ENCODE data around the gene TTC39A. TPM values are rescaled to one million over a fixed set of nuclear protein-coding genes. Genes with fewer than 3 reads are reported as not detected.

The TTC39A gene
- total RNA-seq, 4 donors from 2014 or later = 0.66 to 2.1 (median 1.4) TPM; not detected in 1

DNA sequence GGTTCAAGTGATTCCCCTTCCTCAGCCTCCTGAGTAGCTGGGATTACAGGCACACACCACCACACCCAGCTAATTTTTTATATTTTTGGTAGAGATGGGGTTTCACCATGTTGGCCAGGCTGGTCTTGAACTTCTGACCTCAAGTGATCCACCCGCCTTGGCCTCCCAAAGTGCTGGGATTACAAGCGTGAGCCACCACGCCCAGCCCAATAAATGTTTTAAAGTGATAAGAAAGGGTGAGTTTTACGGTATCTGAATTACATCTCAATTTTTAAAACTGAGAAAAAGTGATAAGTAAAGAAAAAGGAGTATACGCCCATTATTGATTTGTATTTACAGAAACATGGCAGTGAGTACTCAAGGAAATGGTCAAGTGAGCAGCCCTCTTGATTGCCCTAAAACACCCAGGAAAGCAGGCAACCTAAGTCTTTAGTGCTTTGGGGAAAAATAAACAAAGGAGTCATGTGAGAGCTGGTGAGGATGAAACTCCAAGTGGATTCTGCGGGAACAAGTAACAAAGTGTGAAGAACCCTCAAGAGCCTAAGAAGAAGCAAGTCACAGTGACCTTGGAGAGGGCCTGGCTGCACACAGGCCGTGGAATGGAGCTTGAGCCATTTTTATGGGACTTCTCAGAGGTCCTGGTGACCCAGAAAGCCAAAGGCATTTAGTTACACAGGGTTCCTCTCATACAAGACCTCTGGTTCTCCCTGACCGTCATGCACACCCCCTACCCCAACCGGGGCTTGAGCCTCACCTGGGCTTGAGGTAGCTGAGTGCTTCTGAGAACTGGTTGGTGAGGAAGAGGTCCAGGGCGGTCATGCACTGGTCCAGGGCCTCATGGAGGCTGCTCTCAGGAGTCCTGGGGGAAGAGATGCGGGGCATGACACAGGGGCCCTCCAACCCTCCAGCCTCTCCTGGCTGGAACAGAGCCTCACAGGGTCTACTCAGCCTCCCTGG lies 9.1 kb downstream of the TTC39A start:
- TF ChIP-seq CTCF (IDR thresholded peaks at IDR 0.05; ENCODE audit: low read depth) = no peak

GRCh38 chr1:51317798-51318197 lies 12.6 kb downstream of the TTC39A start:
- TF ChIP-seq CTCF (IDR thresholded peaks at IDR 0.05; ENCODE audit: low read depth) = no peak

DNA sequence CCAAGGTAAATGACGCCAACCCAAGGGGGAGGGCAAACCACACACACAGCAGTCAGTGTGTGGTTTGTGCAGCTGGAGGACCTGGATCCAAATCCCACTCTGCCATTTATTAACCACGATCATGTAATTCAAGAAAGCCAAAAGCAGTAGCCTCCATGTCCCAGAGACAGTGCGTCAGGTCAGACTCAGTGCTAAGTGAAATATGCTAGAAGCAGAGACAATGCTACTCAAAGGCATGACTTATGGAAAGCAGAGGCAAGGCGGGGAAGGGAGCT lies 13.6 kb downstream of the TTC39A start:
- no peak for TF ChIP-seq CTCF (IDR thresholded peaks at IDR 0.05; ENCODE audit: low read depth)

DNA sequence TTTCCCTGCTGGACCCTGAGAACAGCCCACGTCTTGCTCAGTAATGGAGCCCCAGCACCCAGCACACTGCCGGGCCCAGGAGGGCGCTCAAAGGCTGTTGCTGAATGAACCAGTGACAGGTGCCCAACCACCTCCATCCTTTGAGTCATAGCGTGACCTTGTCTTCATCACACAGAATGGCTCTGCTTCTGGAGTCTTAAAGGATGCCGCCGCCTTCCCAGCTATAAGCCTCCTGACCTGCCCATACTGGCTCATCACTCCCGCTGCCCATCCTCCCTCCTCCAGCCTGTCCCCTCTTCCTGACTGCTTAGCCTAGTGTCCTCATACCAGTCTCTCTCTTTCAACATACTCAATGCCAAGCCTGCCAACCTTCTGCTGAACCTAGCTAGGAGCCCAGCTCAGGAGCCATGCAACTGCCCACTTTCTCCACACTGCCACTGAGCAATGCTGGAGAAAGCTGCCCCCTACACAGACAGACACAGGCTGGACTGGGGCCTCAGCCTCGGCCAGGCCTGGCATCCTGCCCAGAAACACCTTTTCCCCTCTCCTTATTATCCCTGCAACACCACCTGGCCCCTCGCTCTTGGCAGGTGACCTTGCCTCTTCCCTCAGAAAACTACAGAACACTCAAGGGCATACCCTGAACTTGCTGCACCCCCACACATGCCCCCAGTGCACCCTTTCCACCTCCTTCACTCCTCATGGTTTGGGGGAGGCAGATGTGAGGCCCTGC lies 14.1 kb downstream of the TTC39A start:
- TF ChIP-seq CTCF (IDR thresholded peaks at IDR 0.05; ENCODE audit: low read depth) = no peak

DNA sequence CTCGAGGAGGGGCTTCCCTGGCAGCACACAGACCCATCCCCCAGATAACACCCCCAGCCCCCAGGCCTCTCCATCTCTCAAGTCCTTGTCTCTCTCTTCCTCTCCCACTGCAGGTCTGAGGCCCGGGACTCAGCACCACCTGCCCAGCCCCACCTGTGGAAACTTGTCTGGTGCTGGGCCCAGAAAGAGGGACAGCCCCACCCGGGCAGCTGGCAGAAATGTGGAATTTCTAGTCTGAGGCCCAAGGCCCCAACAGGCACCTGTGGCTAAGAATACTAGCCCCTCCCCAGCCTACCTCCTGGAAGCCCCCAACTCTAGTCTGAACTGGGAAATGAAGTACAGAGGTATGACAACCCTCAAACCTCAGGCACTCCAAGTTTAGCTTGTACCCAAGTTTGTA lies 15.4 kb downstream of the TTC39A start:
- TF ChIP-seq CTCF (IDR thresholded peaks at IDR 0.05; ENCODE audit: low read depth) = no peak

DNA sequence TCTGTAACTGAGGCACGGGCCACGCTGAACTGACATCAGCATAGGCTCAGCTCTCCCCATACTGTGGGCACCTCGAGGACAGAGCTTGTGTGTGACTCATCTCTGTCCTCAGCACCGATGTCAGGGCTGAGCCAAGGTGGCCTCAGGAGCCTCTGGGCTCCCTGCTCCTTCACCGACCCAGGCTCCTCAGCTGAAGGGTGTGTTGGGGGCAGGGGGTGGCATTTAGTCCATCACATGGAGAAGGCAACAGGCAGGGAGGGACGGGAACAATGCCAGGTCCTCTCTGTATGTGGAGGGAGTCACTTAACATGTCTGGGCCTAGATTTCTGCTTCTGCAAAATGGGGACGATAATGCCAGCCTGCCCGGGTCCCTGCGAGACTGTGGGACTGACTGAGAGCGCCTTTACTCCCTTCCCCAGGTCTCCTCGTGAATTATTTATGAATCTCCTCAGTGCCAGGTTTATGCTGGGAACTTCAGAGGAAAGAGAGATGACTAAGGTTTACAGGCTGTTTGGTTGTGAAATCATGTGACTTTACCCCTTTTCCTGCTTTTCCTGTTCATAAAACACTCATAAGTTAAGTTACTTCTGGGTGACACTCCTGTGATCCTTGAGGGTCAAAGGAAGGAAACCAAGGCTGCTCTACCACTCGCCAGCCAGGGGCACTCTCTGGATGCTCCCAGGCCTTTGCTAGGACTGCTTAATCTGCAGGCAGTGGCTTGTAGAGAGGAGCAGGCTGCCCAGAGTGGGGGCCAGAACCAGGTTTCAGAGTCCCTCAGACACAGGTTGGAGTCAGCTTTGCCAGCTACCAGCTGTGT lies 16.2 kb downstream of the TTC39A start:
- TF ChIP-seq CTCF (IDR thresholded peaks at IDR 0.05; ENCODE audit: low read depth) = no peak
